GM13977 (cell line): Measurements from ENCODE around the gene PIK3R6.

Source experiments
- DNase-seq: peaks from one replicate; pipeline ENCODE4 v3.0.0; 2012; ENCODE audit warnings: low spot score
- in situ Hi-C: fragments of 300-500 bp; cut with MboI; formaldehyde crosslinking; loops from one replicate; pipeline ENCODE4 v1.12.0; 2022; ENCODE audit warnings: low sequenced_read_pairs, low pct_unique_long_range_greater_than_20kb, mixed read lengths, inconsistent platforms; ENCODE audit not compliant: unreplicated experiment
- TF ChIP-seq, protein P1 (sequence below): IDR thresholded peaks from 2 replicates; pipeline ENCODE4 v1.5.1; 2012; ENCODE audit warnings: mild to moderate bottlenecking, control low read depth; ENCODE audit not compliant: insufficient read depth; ENCODE audit errors: extremely low read depth, missing control alignments

PIK3R6 gene

DNA sequence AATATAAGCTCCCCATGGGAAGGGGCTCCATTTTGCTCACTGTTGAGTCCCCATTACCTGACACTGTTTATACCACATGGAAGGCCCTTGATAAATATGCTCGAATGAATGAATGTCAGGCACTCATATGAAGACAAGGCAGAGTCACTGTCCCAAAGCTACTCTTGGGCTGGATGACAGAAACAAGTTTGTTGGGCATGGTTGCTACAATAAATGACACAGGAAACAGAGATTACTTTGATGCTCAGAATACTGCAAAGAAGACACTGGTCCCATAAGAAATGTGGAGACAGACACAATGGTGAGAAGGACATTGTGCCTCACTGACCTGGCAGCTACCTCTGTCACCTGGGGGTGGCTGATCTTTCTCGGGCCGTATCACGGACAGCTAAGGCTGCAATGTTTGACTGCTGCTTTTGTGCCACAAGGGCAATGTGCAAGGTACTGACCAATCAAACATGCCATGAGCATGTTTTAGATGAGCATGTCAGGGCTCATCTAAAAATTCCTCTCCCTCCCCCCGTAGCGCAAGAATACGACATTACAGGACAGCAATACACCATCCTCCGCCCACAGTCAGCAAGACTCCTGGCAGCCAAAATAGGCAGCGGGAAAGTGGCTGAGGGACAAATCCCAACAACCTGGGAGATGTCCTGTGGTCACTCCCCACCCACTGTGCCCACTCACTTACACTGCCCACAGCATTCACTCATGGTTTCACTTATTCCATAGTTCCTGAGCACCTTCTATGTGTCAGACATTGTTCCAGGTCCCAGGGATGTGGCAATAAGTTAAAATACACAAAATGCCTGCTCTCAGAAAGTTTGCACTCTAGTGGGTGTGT lies 5.0 kb downstream of the PIK3R6 start:
- DNase-seq: no peak
- TF ChIP-seq, protein P1, sequence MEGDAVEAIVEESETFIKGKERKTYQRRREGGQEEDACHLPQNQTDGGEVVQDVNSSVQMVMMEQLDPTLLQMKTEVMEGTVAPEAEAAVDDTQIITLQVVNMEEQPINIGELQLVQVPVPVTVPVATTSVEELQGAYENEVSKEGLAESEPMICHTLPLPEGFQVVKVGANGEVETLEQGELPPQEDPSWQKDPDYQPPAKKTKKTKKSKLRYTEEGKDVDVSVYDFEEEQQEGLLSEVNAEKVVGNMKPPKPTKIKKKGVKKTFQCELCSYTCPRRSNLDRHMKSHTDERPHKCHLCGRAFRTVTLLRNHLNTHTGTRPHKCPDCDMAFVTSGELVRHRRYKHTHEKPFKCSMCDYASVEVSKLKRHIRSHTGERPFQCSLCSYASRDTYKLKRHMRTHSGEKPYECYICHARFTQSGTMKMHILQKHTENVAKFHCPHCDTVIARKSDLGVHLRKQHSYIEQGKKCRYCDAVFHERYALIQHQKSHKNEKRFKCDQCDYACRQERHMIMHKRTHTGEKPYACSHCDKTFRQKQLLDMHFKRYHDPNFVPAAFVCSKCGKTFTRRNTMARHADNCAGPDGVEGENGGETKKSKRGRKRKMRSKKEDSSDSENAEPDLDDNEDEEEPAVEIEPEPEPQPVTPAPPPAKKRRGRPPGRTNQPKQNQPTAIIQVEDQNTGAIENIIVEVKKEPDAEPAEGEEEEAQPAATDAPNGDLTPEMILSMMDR: no peak
- in situ Hi-C loops: no loop called here

DNA sequence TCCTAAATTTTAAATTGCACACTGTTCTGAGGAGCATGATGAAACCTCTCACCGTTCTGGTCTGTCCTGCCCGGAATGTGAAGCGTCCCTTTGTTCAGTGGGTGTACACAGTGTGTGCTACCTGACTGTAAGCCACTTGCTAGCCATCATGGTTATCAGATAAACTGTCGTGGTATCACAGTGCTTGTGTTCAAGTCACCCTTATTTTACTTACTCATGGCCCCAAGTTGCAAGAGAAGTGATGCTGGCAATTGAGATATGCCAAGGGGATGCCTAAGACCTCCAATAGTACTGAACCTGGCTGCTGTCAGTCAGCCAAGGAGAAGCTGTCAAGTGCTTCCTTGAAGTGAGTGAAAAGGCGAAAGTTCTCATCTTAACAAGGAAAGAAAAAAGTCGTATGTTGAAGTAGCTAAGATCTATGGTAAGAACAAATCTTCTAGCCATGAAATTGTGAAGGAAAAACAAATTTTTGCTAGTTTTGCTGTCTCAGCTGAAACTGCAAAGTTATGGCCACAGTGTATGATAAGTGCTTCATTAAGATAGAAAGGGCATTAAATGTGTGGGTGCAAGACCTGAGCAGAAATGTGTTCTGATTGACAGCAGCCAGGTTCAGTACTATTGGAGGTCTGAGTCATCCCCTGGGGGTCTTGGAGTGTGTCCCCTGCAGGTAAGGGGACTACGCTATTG lies 5.8 kb downstream of the PIK3R6 start:
- in situ Hi-C loops: no loop called here
- DNase-seq: no peak
- TF ChIP-seq, protein P1: no peak

DNA sequence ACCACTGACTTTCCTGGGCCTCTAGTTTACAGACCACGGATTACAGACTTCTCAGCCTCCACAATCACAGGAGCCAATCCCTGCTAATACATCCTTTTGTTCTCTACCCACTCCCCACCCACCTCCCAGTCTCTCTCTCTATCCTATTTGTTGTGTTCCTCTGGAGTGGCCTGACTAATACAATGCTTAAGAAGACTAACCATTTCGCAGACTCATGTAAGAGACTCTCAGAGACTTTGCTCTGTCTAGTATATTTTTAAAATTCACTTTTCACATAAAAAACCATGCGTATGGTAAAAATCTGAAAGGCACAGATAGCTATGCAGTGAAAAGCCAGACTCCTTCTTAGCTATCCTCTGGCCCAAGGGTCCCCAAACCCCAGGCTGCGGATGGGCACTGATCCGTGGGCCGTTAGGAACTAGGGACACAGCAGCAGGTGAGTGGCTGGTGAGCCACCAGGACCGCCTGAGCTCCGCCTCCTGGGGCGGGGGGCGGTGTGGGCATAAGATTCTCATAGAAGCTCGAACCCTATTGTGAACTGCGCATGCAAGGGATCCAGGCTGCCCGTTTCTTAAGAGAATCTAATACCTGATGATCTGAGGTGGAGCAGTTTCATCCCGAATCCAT lies 7.6 kb downstream of the PIK3R6 start:
- TF ChIP-seq, protein P1: no peak
- in situ Hi-C loops: no loop called here
- no peak for DNase-seq

DNA sequence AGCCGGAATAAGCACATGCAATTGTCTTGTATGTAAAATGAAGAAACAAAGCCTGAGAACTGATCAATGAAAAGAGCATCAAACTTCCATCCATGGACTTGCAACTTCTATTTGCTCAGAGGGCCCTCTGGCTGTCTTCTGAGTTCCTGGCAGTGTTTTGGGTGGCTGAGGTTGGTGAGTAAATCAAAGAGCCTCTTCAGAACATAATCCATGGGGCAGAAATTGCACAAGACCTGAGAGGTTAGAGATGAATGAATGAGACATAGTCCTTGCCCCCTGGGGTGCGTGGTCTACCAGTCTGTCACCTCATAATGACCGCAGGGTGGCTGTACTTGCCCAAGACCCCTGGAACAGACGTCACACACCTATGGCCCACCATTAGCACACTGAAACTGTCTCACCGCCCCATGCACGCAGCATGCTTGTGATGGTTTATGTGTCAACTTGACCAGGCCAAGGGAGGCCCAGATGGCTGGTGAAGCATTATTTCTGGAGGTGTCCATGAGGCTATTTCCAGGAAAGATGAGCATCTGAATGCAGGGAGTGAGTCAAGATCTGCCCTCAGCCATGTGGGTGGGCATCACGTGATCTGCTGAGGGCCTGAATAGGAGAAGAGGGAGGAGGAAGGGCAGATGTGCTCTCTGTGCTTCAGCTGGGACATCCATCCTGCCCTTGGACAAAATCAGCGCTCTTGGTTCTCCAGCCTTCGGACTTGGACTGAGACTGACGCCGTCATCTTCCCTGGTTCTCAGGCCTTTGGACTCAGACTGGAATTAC lies 8.3 kb downstream of the PIK3R6 start:
- TF ChIP-seq, protein P1: no peak
- no peak for DNase-seq
- in situ Hi-C loops: no loop called here

DNA sequence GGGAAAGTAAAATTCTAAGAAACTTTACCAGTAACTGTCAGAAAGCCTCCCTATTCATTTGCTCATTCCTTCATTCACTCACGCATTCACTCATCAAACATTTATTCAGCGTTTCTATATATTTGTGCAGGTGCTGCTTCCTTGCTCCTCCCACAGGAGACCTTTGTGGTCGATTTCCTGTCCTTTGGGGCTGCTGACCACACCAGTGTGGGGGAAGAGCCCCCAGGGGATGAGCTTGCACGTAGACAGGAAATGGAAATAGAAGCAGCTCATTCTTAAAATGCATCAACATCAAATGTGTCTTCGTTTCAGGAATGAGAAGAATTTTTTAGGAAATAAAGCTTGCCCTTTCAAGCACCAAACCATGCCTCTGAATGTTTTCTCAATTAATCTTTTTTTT lies 9.6 kb downstream of the PIK3R6 start:
- in situ Hi-C loops: no loop called here
- DNase-seq: no peak
- TF ChIP-seq, protein P1: no peak
